Endothelial cell of umbilical vein (primary cell): ENCODE measurements around the gene NUDT16L1. TPM values are rescaled to one million over a fixed set of nuclear protein-coding genes. Genes with fewer than 3 reads are reported as not detected.

ENCODE experiments used
- BruUV-seq: library from RNA; stranded (reverse); fragments of 400-500 nt; replicated peaks from 2 replicates; lab custom pipeline; 2021; lab: Mats Ljungman, UMichigan
- CTCF ChIA-PET: fragments of 300-600, 350-600 bp; sonication (Branson Sonifier 250); formaldehyde crosslinking; loops from one replicate; lab custom pipeline; 2021; ENCODE audit warnings: antibody characterized with exemption, inconsistent platforms; lab: Charles Lee
- POLR2A ChIA-PET: fragments of 300-600, 350-600 bp; sonication (Branson Sonifier 250); formaldehyde crosslinking; loops from one replicate; lab custom pipeline; 2021; ENCODE audit warnings: antibody characterized with exemption, inconsistent platforms; lab: Charles Lee
- DNase-seq: peaks from one replicate; pipeline ENCODE4 v3.0.0-alpha.2; 2011; ENCODE audit warnings: low read depth, low spot score
- FAIRE-seq: peaks from 2 replicates; lab custom pipeline; 2011; peaks lifted over from hg19 to GRCh38; lab: Jason Lieb, UNC
- H2AFZ ChIP-seq: 2 replicates; pipeline ENCODE4 v1.6.0; 2012; ENCODE audit warnings: low read depth, low read length, control low read depth, inconsistent platforms
- H3K27ac ChIP-seq: 2 replicates; pipeline ENCODE4 v1.5.1; 2011; ENCODE audit warnings: low read depth, mild to moderate bottlenecking, control low read depth, low read length, moderate library complexity; ENCODE audit not compliant: insufficient read depth
- H3K27me3 ChIP-seq, 2 experiments: 2 replicates each; pipeline versions ENCODE4 v1.6.0 to v1.6.1; 2011; ENCODE audit warnings: low read length in 2 of 2, mixed read lengths in 1 of 2; ENCODE audit not compliant: control insufficient read depth in 2 of 2, insufficient read depth in 2 of 2
- H3K36me3 ChIP-seq, 2 experiments: 2 replicates in 1 of 2; 3 replicates in 1 of 2; pipeline ENCODE4 v1.5.1; 2011; ENCODE audit warnings: low read length in 2 of 2, mild to moderate bottlenecking in 1 of 2, moderate library complexity in 1 of 2; ENCODE audit not compliant: control insufficient read depth in 2 of 2, insufficient read depth in 2 of 2; ENCODE audit errors: extremely low read depth in 1 of 2
- H3K4me1 ChIP-seq: 3 replicates; pipeline ENCODE4 v1.5.1; 2011; ENCODE audit warnings: mild to moderate bottlenecking, low read length; ENCODE audit not compliant: control insufficient read depth, insufficient read depth; ENCODE audit errors: extremely low read depth
- H3K4me2 ChIP-seq: 2 replicates; pipeline ENCODE4 v1.6.1; 2011; ENCODE audit warnings: low read length, control low read depth, mixed read lengths; ENCODE audit not compliant: insufficient read depth
- H3K4me3 ChIP-seq, 3 experiments: fragments of 200-600 bp in 1 of 3; sonication (generic), shearing (Covaris generic) in 1 of 3; replicated peaks in 1 of 3; 2 replicates each; pipeline ENCODE4 v1.5.1; 2011 to 2016; ENCODE audit warnings: control low read depth in 3 of 3, low read length in 3 of 3, mild to moderate bottlenecking in 2 of 3, inconsistent platforms in 1 of 3, low read depth in 1 of 3, moderate library complexity in 1 of 3; ENCODE audit not compliant: insufficient read depth in 1 of 3
- H3K79me2 ChIP-seq: 2 replicates; pipeline ENCODE4 v1.6.0; 2012; ENCODE audit warnings: low read length, inconsistent platforms; ENCODE audit not compliant: control insufficient read depth, insufficient read depth
- H3K9ac ChIP-seq: replicated peaks from 2 replicates; pipeline ENCODE3; 2011; ENCODE audit warnings: low read length, control low read depth; ENCODE audit not compliant: insufficient read depth; ENCODE audit errors: extremely low read depth
- H3K9me1 ChIP-seq: replicated peaks from 3 replicates; pipeline ENCODE4 v1.6.0; 2011; ENCODE audit warnings: mild to moderate bottlenecking, low read length; ENCODE audit not compliant: control insufficient read depth, insufficient read depth; ENCODE audit errors: extremely low read depth
- H3K9me3 ChIP-seq: replicated peaks from 2 replicates; pipeline ENCODE4 v1.5.1; 2012; ENCODE audit warnings: low read length, inconsistent platforms; ENCODE audit not compliant: control insufficient read depth, insufficient read depth
- H4K20me1 ChIP-seq: replicated peaks from 2 replicates; pipeline ENCODE3; 2011; ENCODE audit warnings: mild to moderate bottlenecking, low read length; ENCODE audit not compliant: control insufficient read depth, insufficient read depth; ENCODE audit errors: extremely low read depth
- EZH2 ChIP-seq: IDR thresholded peaks from 2 replicates; pipeline ENCODE4 v1.6.1; 2012; ENCODE audit warnings: borderline replicate concordance, low read depth, mild to moderate bottlenecking, moderate library complexity, low read length, inconsistent platforms; ENCODE audit not compliant: severe bottlenecking
- FOS ChIP-seq: IDR thresholded peaks from 2 replicates; pipeline ENCODE4 v1.6.1; 2011; ENCODE audit warnings: mild to moderate bottlenecking, low read length, moderate library complexity, borderline replicate concordance; ENCODE audit not compliant: insufficient read depth
- GATA2 ChIP-seq: IDR thresholded peaks from 2 replicates; pipeline ENCODE4 v1.7.0; 2011; ENCODE audit warnings: low read depth, mild to moderate bottlenecking, moderate library complexity, mixed read lengths, low read length; ENCODE audit not compliant: insufficient read length, insufficient read depth
- JUN ChIP-seq: IDR thresholded peaks from 2 replicates; pipeline ENCODE4 v1.6.1; 2011; ENCODE audit warnings: borderline replicate concordance, low read depth; ENCODE audit not compliant: insufficient read length, insufficient read depth
- MAX ChIP-seq: IDR thresholded peaks from 2 replicates; pipeline ENCODE4 v1.6.1; 2011; ENCODE audit not compliant: insufficient read depth, insufficient read length
- MYC ChIP-seq: IDR thresholded peaks from one replicate; pipeline ENCODE4 v1.6.1; 2011; ENCODE audit warnings: mild to moderate bottlenecking, low read depth, low read length
- POLR2A ChIP-seq: IDR thresholded peaks from 2 replicates; pipeline ENCODE4 v1.6.1; 2012; ENCODE audit warnings: low read depth, mild to moderate bottlenecking, control low read depth, low read length
- POLR2AphosphoS5 ChIP-seq: IDR thresholded peaks from 2 replicates; pipeline ENCODE4 v1.6.1; 2012; ENCODE audit warnings: low read depth, mild to moderate bottlenecking, control low read depth, low read length, moderate library complexity; ENCODE audit not compliant: insufficient read depth
- dilution Hi-C: fragments of 300-500 bp; cut with MboI; formaldehyde crosslinking; loops from one replicate; pipeline ENCODE4 v1.15.0; 2019; ENCODE audit warnings: low sequenced_read_pairs; ENCODE audit not compliant: extremely low pct_ligation_motif_present
- intact Hi-C: fragments of 100-400 bp; cut with micrococcal nuclease; formaldehyde crosslinking; loops from one replicate; pipeline ENCODE4 v1.10.0; 2022
- polyA plus RNA-seq, 4 experiments: library from polyadenylated mRNA; depleted of rRNA in 3 of 4; stranded (reverse) in 3 of 4; unstranded in 1 of 4; fragments of >200 nt; gene quantifications; 2 replicates each; pipeline versions ENCODE4 v1.2.1 to v1.2.3, GENCODE V29; 2011 to 2012; ENCODE audit warnings: missing spikeins in 1 of 4
- total RNA-seq: library from RNA; stranded (reverse); gene quantifications from 2 replicates; pipeline ENCODE4 v1.2.3, GENCODE V29; 2021
- TF ChIP-seq, protein P1 (sequence below), 2 donors: IDR thresholded peaks; 1 replicate in 1 of 2; 2 replicates in 1 of 2; pipeline ENCODE4 v1.5.1; 2011; ENCODE audit warnings: low read length in 2 of 2, mild to moderate bottlenecking in 2 of 2, moderate library complexity in 2 of 2, control low read depth in 1 of 2, inconsistent platforms in 1 of 2, low read depth in 1 of 2; ENCODE audit not compliant: insufficient read depth in 1 of 2; ENCODE audit errors: extremely low read depth in 1 of 2

NUDT16L1 gene
- total and polyA plus RNA-seq, 2 donors (not counting 3 experiments of a cell fraction or from before 2014, with no cell fraction given): 24.7 to 53.1 TPM

GRCh38 chr16:4699046-4699556, 5.7 kb downstream of the NUDT16L1 start:
- Histone ChIP-seq H3K9me3 (no peaks in the 10 kb centered on the region), H3K9ac (no peak overlapping the region), H3K4me2 (no peak overlapping the region), H3K27ac (no peak overlapping the region), H3K9me1 (no peaks in the 10 kb centered on the region), H3K27me3 (no peaks in the 10 kb centered on the region), H4K20me1 (no peaks in the 10 kb centered on the region), H3K79me2 (no peaks in the 10 kb centered on the region), H3K4me3 (no peak overlapping the region), H3K36me3 (peaks cover 3 to 39% of the 10 kb centered on the region in 2 experiments), H2AFZ (no peak overlapping the region), H3K4me1 (no peaks in the 10 kb centered on the region)
- DNase-seq (no peak), FAIRE-seq (no peak)
- intact Hi-C loops (no loop called here), dilution Hi-C loops (no loop called here)
- POLR2A ChIA-PET: no interaction called here
- no TSS peak for BruUV-seq
- TF ChIP-seq JUN (no peak), MYC (no peak), FOS (no peak), GATA2 (no peak), POLR2A (no peak), POLR2AphosphoS5 (no peak), MAX (no peak), EZH2 (no peak)
- TF ChIP-seq, protein P1, sequence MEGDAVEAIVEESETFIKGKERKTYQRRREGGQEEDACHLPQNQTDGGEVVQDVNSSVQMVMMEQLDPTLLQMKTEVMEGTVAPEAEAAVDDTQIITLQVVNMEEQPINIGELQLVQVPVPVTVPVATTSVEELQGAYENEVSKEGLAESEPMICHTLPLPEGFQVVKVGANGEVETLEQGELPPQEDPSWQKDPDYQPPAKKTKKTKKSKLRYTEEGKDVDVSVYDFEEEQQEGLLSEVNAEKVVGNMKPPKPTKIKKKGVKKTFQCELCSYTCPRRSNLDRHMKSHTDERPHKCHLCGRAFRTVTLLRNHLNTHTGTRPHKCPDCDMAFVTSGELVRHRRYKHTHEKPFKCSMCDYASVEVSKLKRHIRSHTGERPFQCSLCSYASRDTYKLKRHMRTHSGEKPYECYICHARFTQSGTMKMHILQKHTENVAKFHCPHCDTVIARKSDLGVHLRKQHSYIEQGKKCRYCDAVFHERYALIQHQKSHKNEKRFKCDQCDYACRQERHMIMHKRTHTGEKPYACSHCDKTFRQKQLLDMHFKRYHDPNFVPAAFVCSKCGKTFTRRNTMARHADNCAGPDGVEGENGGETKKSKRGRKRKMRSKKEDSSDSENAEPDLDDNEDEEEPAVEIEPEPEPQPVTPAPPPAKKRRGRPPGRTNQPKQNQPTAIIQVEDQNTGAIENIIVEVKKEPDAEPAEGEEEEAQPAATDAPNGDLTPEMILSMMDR (IDR thresholded peaks at IDR 0.05; ENCODE audit: extremely low read depth in 1 of 2, insufficient read depth in 1 of 2, low read depth in 1 of 2, low read length in 2 of 2): no peak
- CTCF ChIA-PET: no interaction called here
